Gastroesophageal sphincter (tissue), 4 donors: ENCODE measurements around the gene ARID1B. TPM values are rescaled to one million over a fixed set of nuclear protein-coding genes. Genes with fewer than 3 reads are reported as not detected.

ENCODE experiments used
- ATAC-seq: fragments of 150-250 bp; one replicate; pipeline ENCODE4 v1.9.1; 2016; ENCODE audit warnings: mild to moderate bottlenecking, moderate library complexity
- H3K27ac ChIP-seq, 4 donors: fragments of 200-600 bp; sonication (generic) in 3 of 4; 1 replicate in 3 of 4; 2 replicates in 1 of 4; pipeline ENCODE4 v1.5.1; 2016 to 2019
- H3K27me3 ChIP-seq: fragments of 200-600 bp; sonication (generic); one replicate; pipeline ENCODE4 v1.5.1; 2019
- H3K36me3 ChIP-seq, 2 donors: fragments of 200-600 bp; sonication (generic); one replicate each; pipeline ENCODE4 v1.5.1; 2019; ENCODE audit warnings: control low read depth in 1 of 2
- H3K4me1 ChIP-seq, 3 donors: fragments of 200-600 bp; sonication (generic); 1 replicate in 2 of 3; 2 replicates in 1 of 3; pipeline ENCODE4 v1.5.1; 2016 to 2019; ENCODE audit warnings: control low read depth in 2 of 3
- H3K4me3 ChIP-seq, 2 donors: fragments of 200-600 bp; sonication (generic); one replicate each; pipeline ENCODE4 v1.5.1; 2019; ENCODE audit warnings: mild to moderate bottlenecking in 1 of 2, moderate library complexity in 1 of 2
- H3K9me3 ChIP-seq, 3 donors: fragments of 200-600 bp; sonication (generic); one replicate each; pipeline ENCODE4 v1.5.1; 2017 to 2019; ENCODE audit warnings: control low read depth in 2 of 3
- CTCF ChIP-seq, 4 experiments: fragments of 200-600 bp in 2 of 4; fragments of 450-650 bp in 2 of 4; sonication (generic) in 1 of 4; IDR thresholded peaks; one replicate each; pipeline ENCODE4 v1.5.1; 2017 to 2019; ENCODE audit warnings: antibody characterized with exemption in 4 of 4, mild to moderate bottlenecking in 2 of 4, moderate library complexity in 2 of 4
- EP300 ChIP-seq: sonication (generic); formaldehyde crosslinking; IDR thresholded peaks from one replicate; pipeline ENCODE4 v1.6.1; 2017; ENCODE audit warnings: antibody characterized with exemption, mild to moderate bottlenecking
- POLR2A ChIP-seq, 2 donors: fragments of 450-650 bp; IDR thresholded peaks; one replicate each; pipeline ENCODE4 v1.6.1; 2017; ENCODE audit warnings: antibody characterized with exemption in 2 of 2, mild to moderate bottlenecking in 2 of 2, moderate library complexity in 1 of 2
- POLR2AphosphoS5 ChIP-seq: sonication (generic); formaldehyde crosslinking; IDR thresholded peaks from one replicate; pipeline ENCODE4 v1.6.1; 2017; ENCODE audit warnings: antibody characterized with exemption
- WGBS, 2 donors: methylation state at CpG; one replicate each; pipeline ENCODE4 v1.1.5; 2018; ENCODE audit warnings: low coverage in 1 of 2; 5-methylcytosine and 5-hydroxymethylcytosine counted together
- total RNA-seq, 4 donors: library from RNA; depleted of rRNA; stranded (reverse); fragments of >200 nt; gene quantifications; one replicate each; pipeline ENCODE4 v1.1.0, GENCODE V29; 2016

The ARID1B gene
- total RNA-seq, 4 donors from 2014 or later, result 40.0 to 106 (median 79.7) TPM

GRCh38 chr6:156780102-156780641, 3.0 kb downstream of the ARID1B start:
- WGBS, 2 donors, result 0% methylated on average over 7 to 9 of the region's 9 CpGs
- Histone ChIP-seq H3K27ac (peak overlapping the region; percentile 89 to 99 (median 97)), H3K4me1 (peaks cover 4 to 57% (median 15%) of the 10 kb centered on the region in 3 donors), H3K4me3 (peak overlapping the region; percentile 78 to 81), H3K9me3 (no peaks in the 10 kb centered on the region), H3K36me3 (no peaks in the 10 kb centered on the region), H3K27me3 (no peaks in the 10 kb centered on the region)
- TF ChIP-seq EP300 (no peak), POLR2A (IDR thresholded peaks at IDR 0.05) (no peak), CTCF (IDR thresholded peaks at IDR 0.05) (no peak), POLR2AphosphoS5 (peak; percentile 10)
- no peak for ATAC-seq

DNA sequence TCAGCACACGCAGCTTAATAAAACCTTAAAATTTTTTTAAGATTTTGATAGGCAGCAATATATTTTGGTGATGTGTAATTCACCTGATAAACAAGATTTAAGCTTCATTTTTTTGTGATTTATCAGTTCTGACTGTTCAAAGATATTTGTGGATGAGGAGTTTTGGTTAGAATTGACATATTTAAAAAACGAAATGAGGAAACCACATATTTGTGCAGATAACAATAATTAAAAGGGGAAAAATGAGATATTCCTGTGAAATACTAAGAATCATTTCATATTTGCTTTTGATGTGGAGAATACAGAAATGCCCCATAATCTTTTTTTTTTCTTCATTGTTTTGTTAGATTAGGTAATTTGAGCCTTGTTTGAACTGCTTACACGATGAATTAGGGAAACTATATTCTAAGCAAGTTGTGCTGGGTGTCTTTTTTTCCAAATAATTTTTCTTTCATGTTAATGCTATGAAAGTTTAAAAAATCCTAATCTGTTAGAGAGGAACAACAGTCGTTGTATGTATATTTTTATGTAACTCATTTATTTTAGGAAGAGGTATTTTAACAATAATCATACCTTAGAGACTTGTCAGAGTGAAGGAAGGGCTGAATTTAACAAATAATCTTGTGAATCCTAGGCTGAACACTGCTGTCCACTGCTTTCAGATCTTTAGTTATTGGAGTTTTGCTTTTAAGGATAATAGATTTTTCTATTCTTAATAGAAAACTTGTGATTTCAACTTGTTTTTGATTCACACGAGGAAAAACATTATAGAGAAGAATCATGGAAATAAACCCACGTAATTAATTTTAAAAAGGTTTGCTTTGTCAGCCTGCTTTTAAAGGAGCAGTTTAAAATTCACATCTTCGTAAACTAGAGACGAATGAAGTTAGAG, 4.0 kb downstream of the ARID1B start:
- Histone ChIP-seq H3K4me3 (peak overlapping the region; percentile 78 to 81), H3K27ac (peak overlapping the region; percentile 18 to 97 (median 93)), H3K4me1 (peaks cover 4 to 57% (median 10%) of the 10 kb centered on the region in 3 donors), H3K27me3 (no peaks in the 10 kb centered on the region), H3K9me3 (no peaks in the 10 kb centered on the region), H3K36me3 (no peaks in the 10 kb centered on the region)
- 1 to 3% methylated on average over 8 of the region's 8 CpGs for WGBS, 2 donors
- TF ChIP-seq POLR2AphosphoS5 (no peak), POLR2A (IDR thresholded peaks at IDR 0.05) (no peak), CTCF (IDR thresholded peaks at IDR 0.05) (no peak), EP300 (no peak)
- ATAC-seq, result no peak

DNA sequence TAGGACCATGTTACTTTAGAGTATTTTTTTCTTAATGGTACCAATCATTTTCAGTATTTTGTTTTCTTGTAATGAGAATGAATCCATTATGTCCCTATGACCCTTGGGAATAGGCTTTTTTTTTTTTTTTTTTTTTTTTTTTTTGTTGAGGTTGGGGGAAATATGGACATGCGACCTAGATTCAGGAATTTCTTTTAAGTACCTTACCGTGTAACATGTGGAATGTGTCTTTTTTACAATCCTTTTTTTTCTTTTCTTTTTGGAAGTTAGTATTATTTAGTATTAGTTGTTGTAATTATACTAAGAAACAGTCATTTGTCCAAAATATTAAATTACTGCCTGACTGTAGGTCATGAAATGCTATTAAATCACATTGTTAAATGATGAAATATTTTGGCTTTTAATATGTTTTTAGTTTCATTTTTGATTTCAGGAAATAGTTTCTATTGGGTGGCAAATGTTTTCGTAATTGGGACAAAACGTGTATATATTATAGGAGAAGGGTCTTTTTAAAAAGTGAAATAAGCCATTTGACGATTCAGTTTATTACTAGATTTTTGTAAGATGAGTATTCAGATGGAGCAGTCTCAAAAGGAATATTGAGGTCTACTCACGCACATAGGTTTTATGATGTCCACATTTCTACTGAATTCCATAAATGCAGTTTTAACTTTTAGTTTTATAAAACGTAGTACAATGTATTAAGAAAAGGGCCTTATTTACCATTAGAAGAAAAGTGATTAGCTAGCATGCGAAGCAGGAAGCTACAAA, 4.9 kb downstream of the ARID1B start:
- 1 to 6% methylated on average over 7 to 8 of the region's 8 CpGs for WGBS, 2 donors
- no peak for ATAC-seq
- H3K36me3 ChIP-seq, result no peaks in the 10 kb centered on the region
- H3K27ac ChIP-seq, result peak overlapping the region; percentile 75 to 97 (median 93)
- H3K27me3 ChIP-seq, result no peaks in the 10 kb centered on the region
- H3K4me1 ChIP-seq, result peaks cover 4 to 59% (median 13%) of the 10 kb centered on the region in 3 donors
- TF ChIP-seq POLR2A (IDR thresholded peaks at IDR 0.05), result no peak
- no peak for TF ChIP-seq EP300
- TF ChIP-seq POLR2AphosphoS5, result no peak
- no peak for TF ChIP-seq CTCF (IDR thresholded peaks at IDR 0.05)
- no peaks in the 10 kb centered on the region for H3K9me3 ChIP-seq
- peak overlapping the region; percentile 78 to 81 for H3K4me3 ChIP-seq

DNA sequence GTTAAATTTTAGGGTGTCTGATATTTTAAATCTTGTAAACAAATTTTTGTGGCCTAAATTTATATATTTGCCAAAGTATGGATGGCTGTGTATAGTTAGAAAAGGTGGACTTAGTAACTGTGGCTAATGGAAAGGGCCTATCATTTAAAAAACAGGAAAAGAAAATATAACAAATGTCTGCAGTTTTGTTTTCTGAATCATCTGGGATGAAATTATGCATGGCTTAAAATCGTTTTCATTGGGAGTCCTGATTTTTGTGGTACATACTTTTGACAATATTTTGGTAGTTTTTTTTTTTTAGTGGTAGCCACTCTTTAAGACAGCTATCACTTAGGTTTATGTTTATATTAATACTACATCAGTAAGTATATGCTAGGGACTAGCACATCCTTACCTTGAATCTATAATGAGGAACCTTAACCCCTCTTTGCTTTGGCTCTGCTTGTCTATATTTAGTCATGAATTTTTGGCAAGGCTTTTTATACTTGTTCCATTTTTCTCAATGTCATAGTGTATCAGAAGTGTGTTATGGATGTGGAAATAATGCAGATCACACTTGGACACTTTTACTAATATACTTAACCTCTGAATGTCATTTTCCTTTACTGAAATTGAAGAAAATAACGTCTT, 5.6 kb downstream of the ARID1B start:
- TF ChIP-seq POLR2A (IDR thresholded peaks at IDR 0.05) (no peak), CTCF (IDR thresholded peaks at IDR 0.05) (no peak), EP300 (no peak), POLR2AphosphoS5 (no peak)
- Histone ChIP-seq H3K27me3 (no peaks in the 10 kb centered on the region), H3K9me3 (no peaks in the 10 kb centered on the region), H3K4me1 (peaks cover 11 to 67% (median 13%) of the 10 kb centered on the region in 3 donors), H3K4me3 (peak overlapping the region; percentile 78 to 81), H3K27ac (peak overlapping the region; percentile 75 to 97 (median 93)), H3K36me3 (no peaks in the 10 kb centered on the region)
- WGBS, 2 donors, result 2 to 7% methylated on average over 2 of the region's 2 CpGs
- no peak for ATAC-seq
